Measurements from ENCODE around the gene IFNA5.

DNA sequence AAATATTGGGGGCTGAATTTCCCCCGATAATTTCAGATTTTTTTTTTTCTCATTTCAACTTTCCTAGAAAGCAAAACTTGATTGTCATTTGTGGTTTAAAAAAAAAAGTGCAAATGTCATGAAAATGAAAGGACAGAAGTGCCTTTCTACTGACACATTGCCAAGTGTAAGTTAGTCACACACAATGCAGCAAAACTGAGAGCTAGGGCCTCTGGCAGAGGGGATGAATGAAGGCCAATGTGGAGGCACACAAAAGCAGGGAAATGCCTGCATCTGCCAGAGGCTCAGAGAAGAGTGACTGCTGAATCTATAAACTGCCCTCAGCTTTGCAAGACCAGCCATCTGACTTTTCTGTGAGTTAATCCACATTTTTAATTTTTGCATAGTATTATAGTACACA lies 6.8 kb upstream of the IFNA5 start:
- TF ChIP-seq POLR2A (IDR thresholded peaks at IDR 0.05; ENCODE audit: low read depth, low read length) (no peak), POLR2AphosphoS5 (IDR thresholded peaks at IDR 0.05; ENCODE audit: low read depth, low read length) (no peak), SPI1 (IDR thresholded peaks at IDR 0.05; ENCODE audit: low read depth, low read length) (no peak), POU2F2 (IDR thresholded peaks at IDR 0.05; ENCODE audit: low read depth, low read length) (no peak)
